K562 (cell line): Measurements from ENCODE around the gene BTRC.

Source experiments
- CBX8 ChIP-seq: fragments of 200-600 bp; sonication (generic); IDR thresholded peaks from 2 replicates; pipeline ENCODE4 v1.6.1; 2012; ENCODE audit warnings: borderline replicate concordance, mixed run types, low read depth, mild to moderate bottlenecking, moderate library complexity, mixed read lengths, low read length, control low read depth, inconsistent platforms; ENCODE audit not compliant: poor library complexity, severe bottlenecking; ENCODE audit errors: extremely low read depth
- FOXJ3 ChIP-seq: sonication (generic); formaldehyde crosslinking; IDR thresholded peaks from 2 replicates; pipeline ENCODE4 v1.4.0; 2020; ENCODE audit warnings: mild to moderate bottlenecking, missing genetic modification reagents
- GTF2F1 ChIP-seq: IDR thresholded peaks from 2 replicates; pipeline ENCODE4 v1.6.1; 2011; ENCODE audit warnings: low read depth, low read length, improper control_type of control experiment
- HCFC1 ChIP-seq: IDR thresholded peaks from 2 replicates; pipeline ENCODE4 v1.6.1; 2012; ENCODE audit warnings: low read depth, low read length, improper control_type of control experiment
- HDAC2 ChIP-seq: fragments of 450-650 bp; IDR thresholded peaks from 2 replicates; pipeline ENCODE4 v1.6.1; 2016; ENCODE audit warnings: mild to moderate bottlenecking
- MXI1 ChIP-seq: IDR thresholded peaks from 2 replicates; pipeline ENCODE4 v1.6.1; 2011; ENCODE audit warnings: low read depth, mild to moderate bottlenecking, improper control_type of control experiment, low read length
- NR1H2 ChIP-seq: sonication (generic); formaldehyde crosslinking; IDR thresholded peaks from 2 replicates; pipeline ENCODE4 v1.4.0; 2020; ENCODE audit warnings: mild to moderate bottlenecking, missing genetic modification reagents
- PHF20 ChIP-seq: fragments of 450-650 bp; IDR thresholded peaks from 2 replicates; pipeline ENCODE4 v1.6.1; 2018; ENCODE audit not compliant: partially characterized antibody
- POLR2A ChIP-seq: fragments of 450-650 bp; conservative IDR thresholded peaks from 2 replicates; pipeline ENCODE4 v1.6.1; 2016
- TF ChIP-seq, protein P1 (sequence below): sonication (generic); formaldehyde crosslinking; IDR thresholded peaks from 2 replicates; pipeline ENCODE4 v1.8.1; 2023; ENCODE audit warnings: mild to moderate bottlenecking, missing genetic modification reagents
- TF ChIP-seq, protein P2 (sequence below): fragments of 250-450 bp; sonication (Bioruptor Pico); IDR thresholded peaks from 2 replicates; pipeline ENCODE4 v1.8.0; 2022; ENCODE audit warnings: inconsistent platforms, mild to moderate bottlenecking, moderate library complexity, borderline replicate concordance
- TF ChIP-seq, protein P3 (sequence below), 3 experiments: IDR thresholded peaks in 2 of 3; conservative IDR thresholded peaks in 1 of 3; 2 replicates each; pipeline ENCODE4 v1.5.1; 2011 to 2012; ENCODE audit warnings: low read length in 3 of 3, mild to moderate bottlenecking in 3 of 3, control low read depth in 2 of 3, improper control_type of control experiment in 1 of 3, inconsistent platforms in 1 of 3, low read depth in 1 of 3, mixed read lengths in 1 of 3, moderate library complexity in 1 of 3; ENCODE audit not compliant: insufficient read depth in 2 of 3

DNA sequence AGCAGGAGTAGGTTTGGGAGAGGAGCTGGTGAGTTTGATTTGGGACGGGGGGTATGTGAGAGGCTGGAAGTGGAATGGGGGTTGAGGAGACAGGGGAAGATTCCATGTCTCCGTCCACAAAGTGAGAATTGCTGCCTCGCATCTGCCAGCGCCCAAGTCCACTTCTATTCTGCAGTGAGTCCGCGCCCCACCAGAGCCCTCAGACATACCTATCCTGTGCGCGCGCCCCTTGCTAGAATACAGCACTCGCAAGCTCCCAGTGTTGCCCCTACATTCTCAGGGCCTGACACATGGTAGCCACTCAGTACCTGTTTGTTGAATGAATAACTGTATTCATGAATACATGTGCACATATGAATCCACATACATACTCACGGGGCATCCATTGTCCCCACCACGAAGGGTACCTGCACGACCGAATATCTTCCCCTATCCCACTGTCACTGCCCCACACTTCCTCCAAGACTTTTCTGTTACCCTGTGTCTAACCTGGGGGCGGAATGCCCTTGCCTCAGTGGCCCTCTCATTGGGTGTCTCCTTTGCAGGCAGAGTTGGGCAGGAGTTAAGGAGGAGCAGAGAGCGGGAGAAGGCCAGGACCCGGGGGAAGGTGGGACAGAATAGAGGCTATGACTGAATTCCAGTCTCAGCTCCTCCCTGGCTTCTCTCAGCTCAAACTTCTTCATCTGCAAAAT, 214.2 kb downstream of the BTRC start:
- TF ChIP-seq NR1H2 (CRISPR knock-in tag) (no peak), GTF2F1 (no peak), PHF20 (no peak), HCFC1 (no peak), POLR2A (no peak), FOXJ3 (CRISPR knock-in tag) (no peak), MXI1 (no peak), HDAC2 (no peak), CBX8 (no peak)
- TF ChIP-seq, protein P1, sequence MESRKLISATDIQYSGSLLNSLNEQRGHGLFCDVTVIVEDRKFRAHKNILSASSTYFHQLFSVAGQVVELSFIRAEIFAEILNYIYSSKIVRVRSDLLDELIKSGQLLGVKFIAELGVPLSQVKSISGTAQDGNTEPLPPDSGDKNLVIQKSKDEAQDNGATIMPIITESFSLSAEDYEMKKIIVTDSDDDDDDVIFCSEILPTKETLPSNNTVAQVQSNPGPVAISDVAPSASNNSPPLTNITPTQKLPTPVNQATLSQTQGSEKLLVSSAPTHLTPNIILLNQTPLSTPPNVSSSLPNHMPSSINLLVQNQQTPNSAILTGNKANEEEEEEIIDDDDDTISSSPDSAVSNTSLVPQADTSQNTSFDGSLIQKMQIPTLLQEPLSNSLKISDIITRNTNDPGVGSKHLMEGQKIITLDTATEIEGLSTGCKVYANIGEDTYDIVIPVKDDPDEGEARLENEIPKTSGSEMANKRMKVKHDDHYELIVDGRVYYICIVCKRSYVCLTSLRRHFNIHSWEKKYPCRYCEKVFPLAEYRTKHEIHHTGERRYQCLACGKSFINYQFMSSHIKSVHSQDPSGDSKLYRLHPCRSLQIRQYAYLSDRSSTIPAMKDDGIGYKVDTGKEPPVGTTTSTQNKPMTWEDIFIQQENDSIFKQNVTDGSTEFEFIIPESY (CRISPR knock-in tag): no peak
- TF ChIP-seq, protein P2, sequence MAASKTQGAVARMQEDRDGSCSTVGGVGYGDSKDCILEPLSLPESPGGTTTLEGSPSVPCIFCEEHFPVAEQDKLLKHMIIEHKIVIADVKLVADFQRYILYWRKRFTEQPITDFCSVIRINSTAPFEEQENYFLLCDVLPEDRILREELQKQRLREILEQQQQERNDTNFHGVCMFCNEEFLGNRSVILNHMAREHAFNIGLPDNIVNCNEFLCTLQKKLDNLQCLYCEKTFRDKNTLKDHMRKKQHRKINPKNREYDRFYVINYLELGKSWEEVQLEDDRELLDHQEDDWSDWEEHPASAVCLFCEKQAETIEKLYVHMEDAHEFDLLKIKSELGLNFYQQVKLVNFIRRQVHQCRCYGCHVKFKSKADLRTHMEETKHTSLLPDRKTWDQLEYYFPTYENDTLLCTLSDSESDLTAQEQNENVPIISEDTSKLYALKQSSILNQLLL (CRISPR knock-in tag): no peak
- TF ChIP-seq, protein P3, sequence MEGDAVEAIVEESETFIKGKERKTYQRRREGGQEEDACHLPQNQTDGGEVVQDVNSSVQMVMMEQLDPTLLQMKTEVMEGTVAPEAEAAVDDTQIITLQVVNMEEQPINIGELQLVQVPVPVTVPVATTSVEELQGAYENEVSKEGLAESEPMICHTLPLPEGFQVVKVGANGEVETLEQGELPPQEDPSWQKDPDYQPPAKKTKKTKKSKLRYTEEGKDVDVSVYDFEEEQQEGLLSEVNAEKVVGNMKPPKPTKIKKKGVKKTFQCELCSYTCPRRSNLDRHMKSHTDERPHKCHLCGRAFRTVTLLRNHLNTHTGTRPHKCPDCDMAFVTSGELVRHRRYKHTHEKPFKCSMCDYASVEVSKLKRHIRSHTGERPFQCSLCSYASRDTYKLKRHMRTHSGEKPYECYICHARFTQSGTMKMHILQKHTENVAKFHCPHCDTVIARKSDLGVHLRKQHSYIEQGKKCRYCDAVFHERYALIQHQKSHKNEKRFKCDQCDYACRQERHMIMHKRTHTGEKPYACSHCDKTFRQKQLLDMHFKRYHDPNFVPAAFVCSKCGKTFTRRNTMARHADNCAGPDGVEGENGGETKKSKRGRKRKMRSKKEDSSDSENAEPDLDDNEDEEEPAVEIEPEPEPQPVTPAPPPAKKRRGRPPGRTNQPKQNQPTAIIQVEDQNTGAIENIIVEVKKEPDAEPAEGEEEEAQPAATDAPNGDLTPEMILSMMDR (IDR thresholded peaks at IDR 0.05 in 2 of 3, conservative IDR thresholded peaks at IDR 0.05 in 1 of 3; ENCODE audit: insufficient read depth in 2 of 3, low read depth in 1 of 3, low read length in 3 of 3): no peak
